Muscle layer of duodenum (tissue), 2 donors: ENCODE results near the gene DNAH9.
"Not testable (repeated sequence)": the region's sequence is repeated elsewhere in the genome, so short reads cannot be mapped to it uniquely, and the experiment has no call there.

ENCODE experiments used
- H3K27ac ChIP-seq: one replicate; pipeline ENCODE4 v1.7.0; 2013; ENCODE audit warnings: mild to moderate bottlenecking, low read length
- H3K27me3 ChIP-seq: one replicate; pipeline ENCODE4 v1.7.0; 2013; ENCODE audit warnings: low read depth, mild to moderate bottlenecking, control low read depth, low read length
- H3K36me3 ChIP-seq, 2 donors: one replicate each; pipeline ENCODE4 v1.7.0; 2013; ENCODE audit warnings: low read length in 2 of 2, control low read depth in 1 of 2, mild to moderate bottlenecking in 1 of 2; ENCODE audit not compliant: insufficient read depth in 2 of 2, control insufficient read depth in 1 of 2
- H3K4me1 ChIP-seq, 2 donors: one replicate each; pipeline ENCODE4 v1.7.0; 2013; ENCODE audit warnings: low read length in 2 of 2, mild to moderate bottlenecking in 2 of 2, control low read depth in 1 of 2, moderate library complexity in 1 of 2; ENCODE audit not compliant: insufficient read depth in 2 of 2, control insufficient read depth in 1 of 2
- H3K4me3 ChIP-seq, 2 donors: one replicate each; pipeline ENCODE4 v1.7.0; 2013; ENCODE audit warnings: low read length in 2 of 2, low read depth in 1 of 2, mild to moderate bottlenecking in 1 of 2
- H3K9me3 ChIP-seq, 2 donors: one replicate each; pipeline ENCODE4 v1.7.0; 2013; ENCODE audit warnings: low read length in 2 of 2, control low read depth in 1 of 2, mild to moderate bottlenecking in 1 of 2; ENCODE audit not compliant: control insufficient read depth in 1 of 2
- donor health status: healthy.

Gene DNAH9

GRCh38 chr17:11948789-11949188 lies 350.5 kb downstream of the DNAH9 start:
- Histone ChIP-seq H3K27ac (no peak overlapping the region), H3K4me3 (peak overlapping the region in 1 of 2 donors; percentile 24), H3K9me3 (peaks cover 0 to 3% of the 10 kb centered on the region in 2 donors), H3K4me1 (no peaks in the 10 kb centered on the region), H3K27me3 (no peaks in the 10 kb centered on the region), H3K36me3 (no peaks in the 10 kb centered on the region)

DNA sequence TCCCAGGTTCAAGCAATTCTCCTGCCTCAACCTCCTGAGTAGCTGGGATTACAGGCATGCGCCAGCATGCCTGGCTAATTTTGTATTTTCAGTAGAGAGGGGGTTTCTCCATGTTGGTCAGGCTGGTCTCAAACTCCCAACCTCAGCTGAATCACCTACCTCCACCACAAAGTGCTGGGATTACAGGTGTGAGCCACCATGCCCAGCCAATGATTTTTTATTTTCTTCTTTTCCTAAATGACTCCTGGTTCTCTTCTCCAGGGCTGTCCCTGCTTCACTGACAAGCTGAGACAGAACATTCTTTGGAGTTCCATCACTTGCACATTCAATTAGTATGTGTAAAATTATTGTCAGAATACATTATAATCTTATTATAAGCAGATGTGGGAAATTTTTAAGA lies 351.3 kb downstream of the DNAH9 start:
- H3K27ac ChIP-seq, H3K4me1 ChIP-seq, H3K4me3 ChIP-seq, H3K27me3 ChIP-seq, H3K36me3 ChIP-seq, H3K9me3 ChIP-seq: not testable (repeated sequence)

- Histone ChIP-seq H3K27me3 (no peaks in the 10 kb centered on the region), H3K9me3 (peaks cover 4 to 11% of the 10 kb centered on the region in 2 donors), H3K4me3 (no peak overlapping the region), H3K27ac (no peak overlapping the region), H3K4me1 (no peaks in the 10 kb centered on the region), H3K36me3 (peaks cover 0 to 3% of the 10 kb centered on the region in 2 donors)
These were observed 352.7 kb downstream of the DNAH9 start for GRCh38 chr17:11950771-11951519.

- Histone ChIP-seq H3K27me3 (no peaks in the 10 kb centered on the region), H3K4me1 (no peaks in the 10 kb centered on the region), H3K36me3 (peaks cover 0 to 3% of the 10 kb centered on the region in 2 donors), H3K9me3 (peaks cover 4 to 11% of the 10 kb centered on the region in 2 donors), H3K4me3 (no peak overlapping the region), H3K27ac (no peak overlapping the region)
These were observed 354.3 kb downstream of the DNAH9 start for GRCh38 chr17:11952610-11953009.

DNA sequence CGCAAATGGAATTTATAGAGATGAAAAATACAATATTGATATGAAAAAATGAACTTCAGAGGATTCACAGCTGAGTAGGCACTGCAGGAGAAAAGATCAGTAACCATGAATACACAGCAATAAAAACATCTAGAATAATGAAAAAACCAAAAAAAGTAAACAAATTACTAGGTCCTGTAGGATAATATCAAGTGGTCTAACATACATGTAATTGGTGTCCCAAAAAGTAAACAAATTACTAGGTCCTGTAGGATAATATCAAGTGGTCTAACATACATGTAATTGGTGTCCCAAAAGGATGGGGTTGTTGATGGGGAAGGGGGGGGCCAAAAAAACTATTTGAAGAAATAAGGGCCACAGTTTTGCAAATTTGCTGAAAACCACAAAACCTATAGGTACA lies 355.7 kb downstream of the DNAH9 start:
- Histone ChIP-seq H3K36me3 (peaks cover 0 to 11% of the 10 kb centered on the region in 2 donors), H3K9me3 (peaks cover 4 to 11% of the 10 kb centered on the region in 2 donors), H3K27ac (no peak overlapping the region), H3K4me3 (no peak overlapping the region), H3K27me3 (no peaks in the 10 kb centered on the region), H3K4me1 (no peaks in the 10 kb centered on the region)

GRCh38 chr17:11954936-11955335 lies 356.7 kb downstream of the DNAH9 start:
- Histone ChIP-seq H3K27me3 (no peaks in the 10 kb centered on the region), H3K4me3 (no peak overlapping the region), H3K4me1 (no peaks in the 10 kb centered on the region), H3K36me3 (peaks cover 0 to 11% of the 10 kb centered on the region in 2 donors), H3K27ac (no peak overlapping the region), H3K9me3 (peaks cover 4 to 11% of the 10 kb centered on the region in 2 donors)

- Histone ChIP-seq H3K4me1 (no peaks in the 10 kb centered on the region), H3K36me3 (peaks cover 0 to 14% of the 10 kb centered on the region in 2 donors), H3K4me3 (no peak overlapping the region), H3K27me3 (no peaks in the 10 kb centered on the region), H3K9me3 (peaks cover 8 to 20% of the 10 kb centered on the region in 2 donors), H3K27ac (no peak overlapping the region)
These were observed 371.3 kb downstream of the DNAH9 start for GRCh38 chr17:11969565-11969964.

DNA sequence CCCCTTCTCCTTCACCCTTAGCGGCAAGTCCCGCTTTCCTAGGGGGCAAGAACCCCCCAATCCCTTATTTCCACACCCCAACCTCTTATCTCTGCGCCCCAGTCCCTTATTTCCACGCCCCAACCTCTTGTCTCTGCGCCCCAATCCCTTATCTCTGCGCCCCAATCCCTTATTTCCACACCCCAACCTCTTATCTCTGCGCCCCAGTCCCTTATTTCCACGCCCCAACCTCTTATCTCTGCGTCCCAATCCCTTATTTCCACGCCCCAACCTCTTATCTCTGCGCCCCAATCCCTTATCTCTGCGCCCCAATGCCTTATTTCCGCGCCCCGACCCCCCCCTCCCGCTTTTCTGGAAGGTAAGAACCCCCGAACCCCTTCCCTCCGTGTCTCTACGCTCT lies 374.5 kb downstream of the DNAH9 start:
- H3K36me3 ChIP-seq = peaks cover 8 to 16% of the 10 kb centered on the region in 2 donors
- H3K4me1 ChIP-seq, H3K4me3 ChIP-seq, H3K9me3 ChIP-seq, H3K27ac ChIP-seq, H3K27me3 ChIP-seq: not testable (repeated sequence)

DNA sequence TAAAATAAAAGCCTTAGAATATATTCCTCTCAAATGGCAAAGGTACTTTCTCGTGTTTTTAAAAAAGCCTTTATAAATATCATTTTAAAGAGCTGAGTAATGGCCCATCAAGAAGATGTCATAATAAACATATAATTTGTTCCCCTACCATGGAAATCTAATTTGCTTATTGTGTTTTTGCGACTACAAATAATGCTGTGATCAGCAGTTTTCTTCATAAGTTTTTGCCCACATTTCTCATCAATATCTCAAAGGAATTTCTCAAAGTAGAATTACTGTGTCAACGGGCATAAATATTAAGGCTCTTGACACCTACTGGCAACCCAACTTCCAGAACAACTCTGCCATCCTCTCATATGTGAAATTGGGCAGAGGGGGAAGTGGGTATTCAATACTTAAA lies 381.5 kb downstream of the DNAH9 start:
- Histone ChIP-seq H3K4me1 (no peaks in the 10 kb centered on the region), H3K27me3 (no peaks in the 10 kb centered on the region), H3K27ac (no peak overlapping the region), H3K9me3 (no peaks in the 10 kb centered on the region), H3K4me3 (no peak overlapping the region), H3K36me3 (peaks cover 30 to 52% of the 10 kb centered on the region in 2 donors)

- Histone ChIP-seq H3K4me1 (no peaks in the 10 kb centered on the region), H3K4me3 (no peak overlapping the region), H3K27me3 (no peaks in the 10 kb centered on the region), H3K27ac (no peak overlapping the region), H3K36me3 (peaks cover 34 to 55% of the 10 kb centered on the region in 2 donors), H3K9me3 (no peaks in the 10 kb centered on the region)
These were observed 382.5 kb downstream of the DNAH9 start for GRCh38 chr17:11980813-11981212.

DNA sequence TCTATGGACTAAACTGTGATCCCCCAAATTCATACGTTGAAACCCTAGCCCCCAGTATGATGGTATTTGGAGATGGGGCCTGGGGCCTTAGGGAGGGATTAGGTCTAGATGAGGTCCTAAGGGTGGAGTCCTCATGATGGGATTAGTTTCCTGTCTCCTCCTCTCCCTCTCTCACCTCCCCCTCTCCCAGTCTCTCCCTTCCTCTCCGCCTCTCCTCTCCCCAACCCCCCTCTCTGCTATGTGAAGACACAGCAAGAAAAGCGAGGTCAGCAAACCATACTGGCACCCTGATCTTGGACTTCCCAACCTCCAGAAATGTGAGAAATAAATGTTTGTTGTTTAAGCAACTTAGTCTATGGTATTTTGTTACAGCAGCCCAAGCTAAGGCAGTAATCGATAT lies 383.6 kb downstream of the DNAH9 start:
- Histone ChIP-seq H3K4me1 (peaks cover 0 to 4% of the 10 kb centered on the region in 2 donors), H3K36me3 (peaks cover 34 to 55% of the 10 kb centered on the region in 2 donors), H3K27me3 (no peaks in the 10 kb centered on the region), H3K4me3 (no peak overlapping the region), H3K9me3 (no peaks in the 10 kb centered on the region), H3K27ac (no peak overlapping the region)
